ENCODE data around the gene RNF180. TPM values are rescaled to one million over a fixed set of nuclear protein-coding genes. Genes with fewer than 3 reads are reported as not detected.

RNF180 gene
- total RNA-seq, 1 donor from 2014 or later: 8.6 TPM

- Mint-ChIP-seq H3K4me3 (no peak overlapping the region), H3K4me1 (no peaks in the 10 kb centered on the region), H3K9me3 (no peaks in the 10 kb centered on the region), H3K36me3 (no peaks in the 10 kb centered on the region), H3K27ac (no peak overlapping the region), H3K27me3 (ENCODE audit: low read depth) (no peaks in the 10 kb centered on the region)
- DNase-seq (ENCODE audit: low spot score in 2 of 2, unreplicated experiment in 2 of 2): no peak
- no peak for TF ChIP-seq CTCF (IDR thresholded peaks at IDR 0.05; ENCODE audit: unreplicated experiment)
Measured at GRCh38 chr5:64195981-64196380, 30.3 kb downstream of the RNF180 start.

- H3K9me3 Mint-ChIP-seq: no peaks in the 10 kb centered on the region
- H3K27ac Mint-ChIP-seq: no peak overlapping the region
- no peak overlapping the region for H3K4me3 Mint-ChIP-seq
- DNase-seq (ENCODE audit: low spot score in 2 of 2, unreplicated experiment in 2 of 2): no peak
- no peak for TF ChIP-seq CTCF (IDR thresholded peaks at IDR 0.05; ENCODE audit: unreplicated experiment)
- H3K27me3 Mint-ChIP-seq (ENCODE audit: low read depth): no peaks in the 10 kb centered on the region
- H3K4me1 Mint-ChIP-seq: no peaks in the 10 kb centered on the region
- no peaks in the 10 kb centered on the region for H3K36me3 Mint-ChIP-seq
Measured at GRCh38 chr5:64199425-64199824, 33.8 kb downstream of the RNF180 start.

GRCh38 chr5:64201996-64202395 lies 36.4 kb downstream of the RNF180 start:
- no peak overlapping the region for H3K4me3 Mint-ChIP-seq
- H3K9me3 Mint-ChIP-seq: no peaks in the 10 kb centered on the region
- H3K27ac Mint-ChIP-seq: no peak overlapping the region
- H3K4me1 Mint-ChIP-seq: no peaks in the 10 kb centered on the region
- H3K27me3 Mint-ChIP-seq (ENCODE audit: low read depth): no peaks in the 10 kb centered on the region
- DNase-seq (ENCODE audit: low spot score in 2 of 2, unreplicated experiment in 2 of 2): no peak
- TF ChIP-seq CTCF (IDR thresholded peaks at IDR 0.05; ENCODE audit: unreplicated experiment): no peak
- H3K36me3 Mint-ChIP-seq: no peaks in the 10 kb centered on the region

- H3K27me3 Mint-ChIP-seq (ENCODE audit: low read depth): no peaks in the 10 kb centered on the region
- no peaks in the 10 kb centered on the region for H3K9me3 Mint-ChIP-seq
- H3K4me1 Mint-ChIP-seq: no peaks in the 10 kb centered on the region
- no peak for DNase-seq (ENCODE audit: low spot score in 2 of 2, unreplicated experiment in 2 of 2)
- no peaks in the 10 kb centered on the region for H3K36me3 Mint-ChIP-seq
- H3K27ac Mint-ChIP-seq: no peak overlapping the region
- no peak for TF ChIP-seq CTCF (IDR thresholded peaks at IDR 0.05; ENCODE audit: unreplicated experiment)
- H3K4me3 Mint-ChIP-seq: no peak overlapping the region
Measured at GRCh38 chr5:64206653-64207052, 41.0 kb downstream of the RNF180 start.

GRCh38 chr5:64207978-64208377 lies 42.3 kb downstream of the RNF180 start:
- Mint-ChIP-seq H3K27ac (no peak overlapping the region), H3K36me3 (no peaks in the 10 kb centered on the region), H3K4me3 (no peak overlapping the region), H3K9me3 (no peaks in the 10 kb centered on the region), H3K27me3 (ENCODE audit: low read depth) (no peaks in the 10 kb centered on the region), H3K4me1 (peaks cover under 1% of the 10 kb centered on the region)
- TF ChIP-seq CTCF (IDR thresholded peaks at IDR 0.05; ENCODE audit: unreplicated experiment): peak; percentile 68
- no peak for DNase-seq (ENCODE audit: low spot score in 2 of 2, unreplicated experiment in 2 of 2)

GRCh38 chr5:64209353-64209752 lies 43.7 kb downstream of the RNF180 start:
- Mint-ChIP-seq H3K36me3 (no peaks in the 10 kb centered on the region), H3K4me1 (peaks cover 7% of the 10 kb centered on the region), H3K27me3 (ENCODE audit: low read depth) (no peaks in the 10 kb centered on the region), H3K9me3 (no peaks in the 10 kb centered on the region), H3K27ac (no peak overlapping the region), H3K4me3 (no peak overlapping the region)
- TF ChIP-seq CTCF (IDR thresholded peaks at IDR 0.05; ENCODE audit: unreplicated experiment): no peak
- no peak for DNase-seq (ENCODE audit: low spot score in 2 of 2, unreplicated experiment in 2 of 2)

Data from mesothelial cell of epicardium (in vitro differentiated cells).